Pancreas (tissue), 10 donors: ENCODE measurements around the gene CCDC170. TPM values are rescaled to one million over a fixed set of nuclear protein-coding genes. Genes with fewer than 3 reads are reported as not detected.

Experiments used
- ATAC-seq, 4 donors: fragments of 200-7000 bp; cut with Tn5 transposase; one replicate each; pipeline versions ENCODE4 v1.8.0 to v1.9.1; 2020; ENCODE audit warnings: mild to moderate bottlenecking in 4 of 4, moderate library complexity in 4 of 4
- DNase-seq, 6 donors: peaks; one replicate each; pipeline ENCODE4 v3.0.0-alpha.2; 2020
- FAIRE-seq: peaks from 2 replicates; lab custom pipeline; 2012; peaks lifted over from hg19 to GRCh38; lab: Jason Lieb, UNC
- H3K27ac ChIP-seq, 4 donors: fragments of 200-600 bp; sonication (generic); 1 replicate in 3 of 4; 2 replicates in 1 of 4; pipeline versions ENCODE4 v1.5.0 to v1.8.0; 2020
- H3K27me3 ChIP-seq, 4 donors: fragments of 200-600 bp; one replicate each; pipeline ENCODE4 v1.8.0; 2021
- H3K36me3 ChIP-seq, 3 donors: fragments of 200-600 bp; sonication (generic) in 1 of 3; one replicate each; pipeline versions ENCODE4 v1.5.0 to v1.8.0; 2020 to 2021
- H3K4me1 ChIP-seq, 3 donors: fragments of 200-600 bp; one replicate each; pipeline ENCODE4 v1.8.0; 2021
- H3K4me3 ChIP-seq, 4 donors: fragments of 200-600 bp; sonication (generic) in 2 of 4; one replicate each; pipeline versions ENCODE4 v1.5.0 to v1.8.0; 2020 to 2021
- H3K9me3 ChIP-seq, 4 donors: fragments of 200-600 bp; one replicate each; pipeline ENCODE4 v1.8.0; 2021
- CTCF ChIP-seq, 4 donors: fragments of 200-600 bp; sonication (generic) in 3 of 4; IDR thresholded peaks; one replicate each; pipeline versions ENCODE4 v1.5.0 to v1.8.0; 2021; ENCODE audit warnings: antibody characterized with exemption in 4 of 4
- WGBS, 2 donors: extraction: QIAGEN DNeasy Blood & Tissue Kit; methylation state at CpG; one replicate each; pipeline ENCODE4 v1.1.7; 2013; 5-methylcytosine and 5-hydroxymethylcytosine counted together
- intact Hi-C, 3 donors: fragments of 100-400 bp; cut with DNase I; formaldehyde crosslinking; loops; one replicate each; pipeline versions ENCODE4 v1.11.1 to v1.14.2; 2022
- polyA plus RNA-seq, 2 donors: library from polyadenylated mRNA; stranded (reverse); fragments of 200-250 nt; gene quantifications; one replicate each; pipeline ENCODE4 v1.2.3, GENCODE V29; 2013
- total RNA-seq, 6 donors: library from RNA; stranded (reverse); fragmentation: NEBNext Ultra II Directional in 4 of 6; extraction: Animal tissue kit (Norgen Biotek cat#: 25700) in 4 of 6; gene quantifications; one replicate each; pipeline versions ENCODE4 v1.2.1 to v1.2.4, GENCODE V29; 2021 to 2023
- donor health status: healthy with polysubstance abuse.
- donor health status: DM: no; HTN: no; CAD: no; lungs with moderate emphysema.
- donor health status: DM: no; HTN: no; CAD: no.
- donor health status: control.
- donor health status: control.
- donor health status: Bipolar disorder and iron deficiency.
- donor health status: DM: yes; HTN: yes; CAD: no.
- donor health status: DM: no; HTN: no; CAD: no.
- donor health status: DM: no; HTN: no; CAD: no.
- donor health status: DM: yes; HTN: yes; CAD: no.

The CCDC170 gene
- total and polyA plus RNA-seq, 8 donors: 0.03 to 0.81 (median 0.40) TPM; not detected in 1

DNA sequence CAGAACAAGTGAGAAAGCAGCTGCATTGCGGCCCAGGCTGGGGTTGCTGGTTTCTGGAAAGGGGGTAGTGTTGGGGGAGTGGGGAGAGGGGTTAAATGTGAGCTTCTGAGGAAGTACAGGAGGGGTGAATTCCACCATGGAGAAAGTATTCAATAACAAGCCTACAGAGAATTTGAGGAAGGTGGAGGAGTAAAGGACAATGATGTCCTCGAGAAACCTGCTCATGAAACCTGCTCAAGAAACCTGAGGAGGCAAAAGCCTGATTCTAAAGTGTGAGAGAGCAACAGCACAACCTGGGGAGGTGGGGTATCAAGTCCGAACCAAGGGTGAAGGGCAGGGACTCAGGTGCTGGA is 175.4 kb downstream of the CCDC170 start:
- FAIRE-seq: no peak
- WGBS, 2 donors: 61 to 76% methylated on average over 3 of the region's 3 CpGs

DNA sequence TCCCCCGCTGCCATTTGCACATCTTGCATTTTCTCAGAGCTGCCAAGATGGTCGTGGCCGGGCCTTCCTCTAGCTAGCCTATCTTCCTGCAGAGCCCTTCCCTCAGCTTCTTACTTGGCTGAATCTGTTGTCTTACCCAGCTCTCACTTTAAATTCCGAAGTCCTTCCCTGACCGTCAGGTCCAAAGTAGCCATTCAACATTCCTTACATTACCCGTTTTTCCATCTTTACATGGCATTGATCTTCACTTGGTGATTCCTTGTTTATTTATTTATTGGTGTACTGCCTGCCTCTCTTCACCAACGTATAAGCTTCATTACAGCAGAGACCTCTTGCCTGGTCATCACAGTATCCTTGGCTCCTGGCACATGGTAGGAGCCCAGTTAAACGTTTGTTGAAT is 176.3 kb downstream of the CCDC170 start:
- Histone ChIP-seq H3K4me3 (no peak overlapping the region), H3K27me3 (no peaks in the 10 kb centered on the region), H3K9me3 (no peaks in the 10 kb centered on the region), H3K27ac (no peak overlapping the region), H3K4me1 (peaks cover 0 to 5% (median 0%) of the 10 kb centered on the region in 3 donors), H3K36me3 (no peaks in the 10 kb centered on the region)
- no peak for TF ChIP-seq CTCF (IDR thresholded peaks at IDR 0.05)
- DNase-seq: no peak
- no peak for FAIRE-seq
- intact Hi-C loops: loop anchor here in 1 of 3 donors (10.0 kb wide), 1 partner anchor 455 kb away; no protein-coding TSS in a partner anchor
- 84 to 85% methylated on average over 8 of the region's 8 CpGs for WGBS, 2 donors
- ATAC-seq: no peak

More for the DNA sequence above, 175.4 kb downstream of the CCDC170 start:
- DNase-seq (no peak), ATAC-seq (peak in 1 of 4 donors; percentile 6)
- intact Hi-C loops: no loop called here
- H3K9me3 ChIP-seq: no peaks in the 10 kb centered on the region
- TF ChIP-seq CTCF (IDR thresholded peaks at IDR 0.05): no peak
- no peaks in the 10 kb centered on the region for H3K27me3 ChIP-seq
- no peaks in the 10 kb centered on the region for H3K36me3 ChIP-seq
- no peak overlapping the region for H3K4me3 ChIP-seq
- peak overlapping the region in 1 of 4 donors; percentile 50 for H3K27ac ChIP-seq
- H3K4me1 ChIP-seq: peaks cover 0 to 5% (median 0%) of the 10 kb centered on the region in 3 donors

Other genes with a start within 250 kb of the CCDC170 start
- 1 to 10 TPM; 3.2 to 6.6 (median 4.3) TPM for gene ZBTB2, start 102.5 kb upstream of the CCDC170 start, total RNA-seq
- gene ZBTB2, start 102.5 kb upstream of the CCDC170 start, polyA plus RNA-seq: 1 to 10 TPM; 3.1 to 4.8 TPM
- 10 to 100 TPM in 1 of 6 donors, 1 to 10 TPM in 5; 6.4 to 10.4 (median 7.1) TPM for gene RMND1, start 41.9 kb upstream of the CCDC170 start, total RNA-seq
- gene RMND1, start 41.9 kb upstream of the CCDC170 start, polyA plus RNA-seq: 10 to 100 TPM; 12.1 to 13.5 TPM